Stimulated activated CD4-positive, alpha-beta T cell treated with anti-CD3 and anti-CD28 coated beads, TNF-alpha, amount 100 ng/mL, for 48 hours (primary cell): ENCODE measurements around the gene PIP5K1C.
"Not testable (repeated sequence)": the region's sequence is repeated elsewhere in the genome, so short reads cannot be mapped to it uniquely, and the experiment has no call there.

Experiments
- DNase-seq, 3 donors: peaks; one replicate each; pipeline ENCODE4 v3.0.0-alpha.2; 2020; ENCODE audit warnings: low read depth in 3 of 3

Gene PIP5K1C

GRCh38 chr19:3645726-3646125 lies 54.5 kb downstream of the PIP5K1C start:
- no peak for DNase-seq

- no peak for DNase-seq
Measured at GRCh38 chr19:3645067-3645396, 55.2 kb downstream of the PIP5K1C start.

GRCh38 chr19:3644351-3645066 lies 55.8 kb downstream of the PIP5K1C start:
- no peak for DNase-seq

- DNase-seq = no peak
Measured at GRCh38 chr19:3643674-3644313, 56.5 kb downstream of the PIP5K1C start.

GRCh38 chr19:3642987-3643673 lies 57.1 kb downstream of the PIP5K1C start:
- peak in 2 of 3 donors; percentile 18 to 29 for DNase-seq

- no peak for DNase-seq
Measured at GRCh38 chr19:3642296-3642695, 58.0 kb downstream of the PIP5K1C start.

GRCh38 chr19:3641515-3642269 lies 58.6 kb downstream of the PIP5K1C start:
- DNase-seq = no peak

- no peak for DNase-seq
Measured at GRCh38 chr19:3639479-3639878, 60.8 kb downstream of the PIP5K1C start.

GRCh38 chr19:3638208-3639193 lies 61.8 kb downstream of the PIP5K1C start:
- DNase-seq = no peak

GRCh38 chr19:3637621-3638020 lies 62.6 kb downstream of the PIP5K1C start:
- no peak for DNase-seq

GRCh38 chr19:3636962-3637361 lies 63.3 kb downstream of the PIP5K1C start:
- no peak for DNase-seq

GRCh38 chr19:3636506-3636905 lies 63.8 kb downstream of the PIP5K1C start:
- no peak for DNase-seq

GRCh38 chr19:3634496-3635045 lies 65.7 kb downstream of the PIP5K1C start:
- DNase-seq = no peak

GRCh38 chr19:3633559-3633988 lies 66.7 kb downstream of the PIP5K1C start:
- DNase-seq = no peak

GRCh38 chr19:3632739-3633558 lies 67.3 kb downstream of the PIP5K1C start:
- DNase-seq = no peak

- DNase-seq = no peak
Measured at GRCh38 chr19:3632098-3632497, 68.2 kb downstream of the PIP5K1C start.

GRCh38 chr19:3631053-3631861 lies 69.0 kb downstream of the PIP5K1C start:
- DNase-seq = no peak

- not testable (repeated sequence) for DNase-seq
Measured at GRCh38 chr19:3628766-3629165, 71.5 kb downstream of the PIP5K1C start.

GRCh38 chr19:3627351-3627723 lies 72.9 kb downstream of the PIP5K1C start:
- no peak for DNase-seq
